GM21786 (cell line): ENCODE data around the gene SMIM14.
"Not testable (repeated sequence)": the region's sequence is repeated elsewhere in the genome, so short reads cannot be mapped to it uniquely, and the experiment has no call there.

Source experiments
- ATAC-seq: cut with Tn5 transposase; IDR thresholded peaks from one replicate; pipeline ENCODE4 v1.9.1; 2021; ENCODE audit not compliant: unreplicated experiment

SMIM14 gene

DNA sequence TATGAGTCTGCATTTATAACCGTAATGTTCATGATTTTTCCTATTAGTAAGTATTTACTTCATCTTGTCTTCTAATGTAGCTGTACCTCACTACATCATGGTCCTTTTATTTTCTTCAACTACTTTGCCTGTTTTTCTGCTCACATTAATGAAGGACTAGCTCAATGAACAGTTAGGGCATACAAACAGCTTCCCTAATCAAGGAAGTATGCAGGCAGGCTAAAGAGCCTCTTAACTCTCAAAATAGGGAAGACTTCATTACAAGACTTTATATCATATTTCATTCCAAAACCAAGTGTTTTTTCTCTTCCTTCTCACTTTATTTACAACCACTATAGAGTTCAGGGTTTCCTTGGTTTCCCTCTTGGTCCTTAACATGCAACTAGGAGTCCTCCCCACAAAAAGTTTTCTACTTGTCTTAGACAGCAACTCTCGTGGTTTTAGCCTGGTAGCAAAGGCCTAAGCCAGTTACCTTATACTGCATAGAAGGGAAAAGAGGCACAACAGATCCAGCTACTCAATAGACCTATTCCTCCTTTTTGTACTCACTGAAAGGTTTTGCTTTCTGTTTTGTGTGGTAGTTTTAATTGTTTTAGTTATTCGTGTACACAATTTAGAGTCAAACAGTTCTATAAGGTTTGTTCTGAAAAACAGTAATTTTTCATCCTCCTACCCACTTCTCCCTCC is 40.8 kb downstream of the SMIM14 start:
- ATAC-seq, result no peak

DNA sequence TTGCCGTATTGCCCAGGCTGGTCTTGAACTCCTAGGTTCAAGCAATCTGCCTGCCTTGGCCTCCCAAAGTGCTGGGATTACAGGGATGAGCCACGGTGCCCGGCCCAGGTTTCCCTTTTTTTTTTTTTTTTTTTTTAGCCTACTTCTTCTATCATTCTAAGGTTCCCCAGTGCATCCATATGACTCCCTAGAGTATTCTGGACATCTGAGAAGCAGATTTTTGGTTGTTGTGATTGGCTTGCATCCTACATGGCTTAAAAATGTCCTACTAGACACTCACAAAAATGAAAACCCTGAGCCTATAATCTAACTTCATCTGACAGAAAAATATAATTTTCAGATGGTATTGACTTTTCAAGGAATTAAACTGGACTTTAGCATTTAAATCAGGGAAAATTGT is 41.7 kb downstream of the SMIM14 start:
- no peak for ATAC-seq

- no peak for ATAC-seq
Measured at GRCh38 chr4:39591290-39591689, 47.4 kb downstream of the SMIM14 start.

- ATAC-seq, result no peak
Measured at GRCh38 chr4:39587881-39588280, 50.8 kb downstream of the SMIM14 start.

DNA sequence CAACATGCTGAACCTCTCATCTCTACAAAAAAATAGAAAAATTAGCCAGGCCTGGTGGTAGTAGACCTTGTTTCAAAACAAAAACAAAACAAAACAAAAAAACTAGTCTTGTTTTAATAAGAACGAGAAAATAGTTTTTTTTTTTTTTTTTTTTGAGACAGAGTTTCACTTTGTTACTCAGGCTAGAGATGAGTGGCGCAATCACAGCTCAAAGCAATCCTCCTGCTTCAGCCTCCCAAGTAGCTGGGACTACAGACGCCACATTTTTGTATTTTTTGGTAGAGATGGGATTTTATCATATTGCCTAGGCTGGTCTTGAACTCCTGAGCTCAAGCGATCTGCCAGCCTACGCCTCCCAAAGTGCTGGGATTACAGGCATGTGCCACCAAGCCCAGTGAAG is 63.7 kb downstream of the SMIM14 start:
- ATAC-seq, result no peak

DNA sequence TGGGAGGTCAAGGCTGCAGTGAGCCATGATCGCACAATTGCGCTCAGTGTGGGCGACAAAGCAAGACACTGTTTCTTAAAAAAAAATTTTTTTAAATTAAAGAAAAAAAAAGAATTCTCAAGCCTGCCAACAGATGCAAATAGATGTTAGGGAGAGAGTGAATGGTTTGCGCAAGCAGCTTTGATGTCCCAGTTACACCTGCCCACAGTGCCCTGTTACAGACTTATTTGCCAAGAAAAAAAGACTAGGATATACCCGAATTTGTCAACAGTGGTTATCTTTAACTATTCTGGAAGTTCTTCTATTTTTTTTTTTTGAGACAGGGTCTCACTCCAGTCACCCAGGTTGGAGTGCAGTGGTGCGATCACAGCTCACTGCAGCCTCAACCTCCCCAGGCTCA is 67.2 kb downstream of the SMIM14 start:
- ATAC-seq, result no peak

DNA sequence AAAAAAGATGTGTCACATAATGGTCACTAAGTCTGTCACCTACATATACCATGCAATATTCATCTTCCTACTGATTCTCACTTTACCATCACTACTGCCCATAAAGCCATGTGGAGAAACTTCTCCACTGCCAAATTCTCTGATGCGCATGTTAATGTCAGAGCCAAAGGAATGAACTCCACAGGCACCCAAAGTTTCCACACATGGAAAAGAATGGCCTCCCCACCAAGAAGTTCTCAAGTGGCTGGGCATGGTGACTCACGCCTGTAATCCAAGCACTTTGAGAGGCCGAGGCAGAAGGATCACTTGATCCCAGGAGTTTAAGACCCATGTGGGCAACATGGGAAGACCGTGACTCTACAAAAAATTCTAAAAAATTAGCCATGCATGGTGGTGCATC is 67.6 kb downstream of the SMIM14 start:
- no peak for ATAC-seq

GRCh38 chr4:39569209-39569608 is 69.5 kb downstream of the SMIM14 start:
- no peak for ATAC-seq

DNA sequence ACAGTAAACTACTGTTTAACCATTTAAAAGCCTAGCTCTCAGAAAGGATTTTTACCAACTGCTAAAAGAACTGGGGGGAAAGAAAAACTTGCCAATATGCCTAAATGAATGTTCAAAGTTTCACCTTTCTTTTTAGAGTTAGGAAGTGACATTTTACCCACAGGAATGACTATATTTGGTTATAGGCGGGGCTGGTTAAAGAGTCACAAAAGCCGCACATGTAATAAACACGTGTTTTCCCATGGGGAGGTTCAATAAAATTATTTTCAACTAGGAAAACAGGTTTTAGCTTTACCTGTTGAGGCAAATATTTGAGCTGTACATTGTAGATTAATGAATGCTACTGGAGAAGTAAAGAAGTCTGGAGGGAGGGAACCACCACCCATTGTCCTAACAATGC is 69.9 kb downstream of the SMIM14 start:
- ATAC-seq, result no peak

- no peak for ATAC-seq
Measured at GRCh38 chr4:39565878-39566600, 72.6 kb downstream of the SMIM14 start.

DNA sequence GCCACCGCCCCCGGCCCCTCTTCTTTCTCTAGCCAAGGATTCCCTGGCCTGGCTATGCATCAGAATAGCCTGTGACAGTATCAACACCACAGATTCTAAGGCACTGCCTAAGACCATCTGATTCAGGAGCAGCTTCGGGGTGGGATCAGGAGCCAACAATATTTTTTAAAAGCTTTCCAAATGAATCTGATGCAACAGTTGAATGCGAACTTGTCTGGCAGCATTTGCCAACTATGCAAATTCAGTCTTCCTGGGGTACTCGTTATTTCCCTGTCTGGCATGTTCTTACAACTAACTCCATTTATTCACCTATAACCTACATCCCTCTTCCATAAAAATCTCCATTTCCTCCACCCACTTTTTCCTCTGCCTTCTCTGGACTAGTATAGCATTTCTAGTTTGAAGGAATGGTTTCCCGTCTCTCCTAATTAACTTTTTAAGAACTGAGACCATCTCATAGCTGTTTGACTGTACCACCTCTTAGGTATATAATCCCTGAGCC is 75.3 kb downstream of the SMIM14 start:
- ATAC-seq, result no peak

- no peak for ATAC-seq
Measured at GRCh38 chr4:39562792-39563191, 75.9 kb downstream of the SMIM14 start.

- no peak for ATAC-seq
Measured at GRCh38 chr4:39559626-39560025, 79.0 kb downstream of the SMIM14 start.

GRCh38 chr4:39555472-39555871 is 83.2 kb downstream of the SMIM14 start:
- no peak for ATAC-seq

GRCh38 chr4:39548425-39549067 is 90.1 kb downstream of the SMIM14 start:
- no peak for ATAC-seq

GRCh38 chr4:39544580-39545315 is 93.9 kb downstream of the SMIM14 start:
- no peak for ATAC-seq

GRCh38 chr4:39544080-39544479 is 94.6 kb downstream of the SMIM14 start:
- ATAC-seq, result not testable (repeated sequence)

DNA sequence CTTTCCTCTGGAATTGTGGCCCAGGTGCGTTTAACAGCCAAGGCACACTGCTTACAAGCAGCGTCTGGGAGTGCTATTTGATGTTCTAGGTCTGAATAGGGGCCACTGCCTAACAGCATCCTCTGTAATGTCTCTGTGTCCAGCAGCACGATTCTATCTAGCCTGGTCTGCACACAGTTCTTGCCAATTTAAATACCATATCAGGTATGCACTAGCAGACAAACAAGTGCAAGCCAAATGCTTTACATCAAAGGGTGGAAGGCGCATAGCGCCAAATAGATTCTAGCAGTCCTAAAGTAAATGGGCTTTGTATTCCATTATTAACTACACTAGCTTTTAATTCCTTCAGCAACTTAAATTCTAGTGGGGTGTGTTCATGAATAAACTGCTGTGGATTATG is 95.6 kb downstream of the SMIM14 start:
- no peak for ATAC-seq

DNA sequence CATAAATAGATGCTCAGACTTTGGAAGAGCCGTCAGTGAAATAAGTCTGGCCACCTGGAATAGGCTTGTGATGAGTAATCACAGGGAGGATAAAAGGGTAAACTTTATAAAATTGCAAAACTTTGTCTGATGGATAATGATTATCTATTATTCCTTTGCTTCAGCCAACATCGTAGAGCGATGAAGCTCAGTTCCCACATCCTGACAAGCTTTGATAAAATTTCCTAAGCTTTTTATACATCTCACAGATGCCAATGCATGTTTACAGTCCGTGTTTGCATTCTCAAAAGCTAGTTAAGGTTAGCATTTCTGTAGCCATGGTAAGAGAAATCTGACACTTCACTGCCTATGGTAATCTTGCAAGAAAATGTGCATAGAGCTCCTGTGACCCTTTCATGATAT is 96.1 kb downstream of the SMIM14 start:
- no peak for ATAC-seq

DNA sequence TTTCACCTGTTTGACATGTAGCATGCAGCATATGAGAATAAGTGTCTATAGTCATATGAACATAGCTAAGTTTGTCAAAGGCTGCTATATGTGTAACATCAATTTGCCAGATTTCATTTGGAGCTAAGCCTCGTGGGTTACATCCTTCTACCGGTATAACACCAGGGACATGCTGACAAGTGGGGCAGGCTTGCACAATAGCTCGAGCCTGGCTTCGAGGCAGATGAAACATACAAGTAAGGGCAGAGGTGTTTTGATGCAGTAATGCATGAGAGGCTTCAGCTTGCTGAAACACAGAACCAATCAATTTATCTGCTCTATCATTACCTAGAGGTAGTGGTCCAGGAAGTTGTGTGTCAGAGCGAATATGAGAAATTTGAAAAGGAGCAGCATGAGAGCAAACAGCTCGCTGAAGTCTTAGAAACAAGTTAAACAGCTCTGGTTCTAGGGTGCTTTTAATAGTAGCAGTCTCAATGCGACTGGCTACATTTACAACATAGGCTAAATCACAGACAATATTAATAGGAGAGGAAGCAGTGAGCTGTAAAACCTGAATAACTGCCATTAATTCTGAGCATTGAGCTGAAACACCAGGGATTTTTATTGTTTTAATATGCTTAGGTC is 96.6 kb downstream of the SMIM14 start:
- ATAC-seq, result no peak

- no peak for ATAC-seq
Measured at GRCh38 chr4:39539089-39539611, 99.5 kb downstream of the SMIM14 start.
